ENCODE results near the gene PORCN. TPM values are rescaled to one million over a fixed set of nuclear protein-coding genes. Genes with fewer than 3 reads are reported as not detected.

The PORCN gene
- total RNA-seq, 2 donors from 2014 or later: 51.1 to 54.4 TPM

GRCh38 chrX:48471504-48471903 lies 37.3 kb upstream of the PORCN start:
- H3K4me3 Mint-ChIP-seq: no peak overlapping the region
- H3K27me3 Mint-ChIP-seq (ENCODE audit: insufficient read depth): no peaks in the 10 kb centered on the region
- no peaks in the 10 kb centered on the region for H3K27me3 ChIP-seq (ENCODE audit: control insufficient read depth, insufficient read depth, low read length, poor library complexity, severe bottlenecking)
- no peak overlapping the region for H3K27ac ChIP-seq (ENCODE audit: low read depth, low read length)
- peaks cover 22% of the 10 kb centered on the region for H3K4me1 Mint-ChIP-seq
- H3K9me3 Mint-ChIP-seq: peaks cover 76% of the 10 kb centered on the region
- peaks cover 8% of the 10 kb centered on the region for H3K36me3 Mint-ChIP-seq (ENCODE audit: low read depth)
- no peak for DNase-seq
- H3K9ac ChIP-seq (ENCODE audit: extremely low read depth, low read length, poor library complexity, severe bottlenecking): no peak overlapping the region
- peaks cover 4% of the 10 kb centered on the region for H3K36me3 ChIP-seq (ENCODE audit: control insufficient read depth, insufficient read depth, low read length)
- no peak overlapping the region for H3K27ac Mint-ChIP-seq
- H3K4me1 ChIP-seq (ENCODE audit: control insufficient read depth, insufficient read depth, low read length): peaks cover 8% of the 10 kb centered on the region
- TF ChIP-seq, protein P1, sequence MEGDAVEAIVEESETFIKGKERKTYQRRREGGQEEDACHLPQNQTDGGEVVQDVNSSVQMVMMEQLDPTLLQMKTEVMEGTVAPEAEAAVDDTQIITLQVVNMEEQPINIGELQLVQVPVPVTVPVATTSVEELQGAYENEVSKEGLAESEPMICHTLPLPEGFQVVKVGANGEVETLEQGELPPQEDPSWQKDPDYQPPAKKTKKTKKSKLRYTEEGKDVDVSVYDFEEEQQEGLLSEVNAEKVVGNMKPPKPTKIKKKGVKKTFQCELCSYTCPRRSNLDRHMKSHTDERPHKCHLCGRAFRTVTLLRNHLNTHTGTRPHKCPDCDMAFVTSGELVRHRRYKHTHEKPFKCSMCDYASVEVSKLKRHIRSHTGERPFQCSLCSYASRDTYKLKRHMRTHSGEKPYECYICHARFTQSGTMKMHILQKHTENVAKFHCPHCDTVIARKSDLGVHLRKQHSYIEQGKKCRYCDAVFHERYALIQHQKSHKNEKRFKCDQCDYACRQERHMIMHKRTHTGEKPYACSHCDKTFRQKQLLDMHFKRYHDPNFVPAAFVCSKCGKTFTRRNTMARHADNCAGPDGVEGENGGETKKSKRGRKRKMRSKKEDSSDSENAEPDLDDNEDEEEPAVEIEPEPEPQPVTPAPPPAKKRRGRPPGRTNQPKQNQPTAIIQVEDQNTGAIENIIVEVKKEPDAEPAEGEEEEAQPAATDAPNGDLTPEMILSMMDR (conservative IDR thresholded peaks at IDR 0.05): no peak
- no peaks in the 10 kb centered on the region for H3K9me3 ChIP-seq (ENCODE audit: control insufficient read depth, low read length)
- no peak overlapping the region for H3K4me3 ChIP-seq (ENCODE audit: low read length)
- 96% methylated on average over 5 of the region's 8 CpGs; no CpG with 5 or more reads in 1 of the 2 experiments for WGBS, 2 experiments (ENCODE audit: insufficient coverage in 1 of 2, insufficient read length in 1 of 2)

DNA sequence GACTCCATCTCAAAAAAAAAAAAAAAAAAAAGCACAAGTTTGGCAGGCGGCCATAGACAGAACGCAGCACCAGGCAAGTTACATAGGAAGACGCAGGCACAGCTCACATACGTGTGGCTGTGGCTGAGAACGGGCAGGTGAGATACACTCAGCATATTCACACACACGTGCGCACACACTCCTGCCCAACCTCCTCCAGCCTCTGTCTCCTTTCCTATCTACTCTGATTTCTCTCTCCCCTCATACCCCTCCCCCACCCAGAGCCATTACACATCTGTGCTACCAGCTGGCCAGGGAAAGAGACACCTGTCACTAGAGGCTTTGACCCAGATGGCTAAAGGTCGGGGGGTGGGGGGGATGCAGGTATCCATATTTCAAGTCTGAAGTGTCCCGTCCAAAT lies 36.6 kb upstream of the PORCN start:
- Histone ChIP-seq H3K9me3 (ENCODE audit: control insufficient read depth, low read length) (no peaks in the 10 kb centered on the region), H3K36me3 (ENCODE audit: control insufficient read depth, insufficient read depth, low read length) (no peaks in the 10 kb centered on the region), H3K4me1 (ENCODE audit: control insufficient read depth, insufficient read depth, low read length) (peaks cover 8% of the 10 kb centered on the region), H3K4me3 (ENCODE audit: low read length) (no peak overlapping the region), H3K27ac (ENCODE audit: low read depth, low read length) (no peak overlapping the region), H3K27me3 (ENCODE audit: control insufficient read depth, insufficient read depth, low read length, poor library complexity, severe bottlenecking) (no peaks in the 10 kb centered on the region), H3K9ac (ENCODE audit: extremely low read depth, low read length, poor library complexity, severe bottlenecking) (no peak overlapping the region)
- Mint-ChIP-seq H3K9me3 (peaks cover 83% of the 10 kb centered on the region), H3K4me3 (no peak overlapping the region), H3K4me1 (peaks cover 28% of the 10 kb centered on the region), H3K36me3 (ENCODE audit: low read depth) (peaks cover 2% of the 10 kb centered on the region), H3K27me3 (ENCODE audit: insufficient read depth) (no peaks in the 10 kb centered on the region), H3K27ac (no peak overlapping the region)
- TF ChIP-seq, protein P1 (conservative IDR thresholded peaks at IDR 0.05): no peak
- no peak for DNase-seq
- WGBS, 2 experiments (ENCODE audit: insufficient coverage in 1 of 2, insufficient read length in 1 of 2): 85% methylated on average over 6 of the region's 9 CpGs; no CpG with 5 or more reads in 1 of the 2 experiments

DNA sequence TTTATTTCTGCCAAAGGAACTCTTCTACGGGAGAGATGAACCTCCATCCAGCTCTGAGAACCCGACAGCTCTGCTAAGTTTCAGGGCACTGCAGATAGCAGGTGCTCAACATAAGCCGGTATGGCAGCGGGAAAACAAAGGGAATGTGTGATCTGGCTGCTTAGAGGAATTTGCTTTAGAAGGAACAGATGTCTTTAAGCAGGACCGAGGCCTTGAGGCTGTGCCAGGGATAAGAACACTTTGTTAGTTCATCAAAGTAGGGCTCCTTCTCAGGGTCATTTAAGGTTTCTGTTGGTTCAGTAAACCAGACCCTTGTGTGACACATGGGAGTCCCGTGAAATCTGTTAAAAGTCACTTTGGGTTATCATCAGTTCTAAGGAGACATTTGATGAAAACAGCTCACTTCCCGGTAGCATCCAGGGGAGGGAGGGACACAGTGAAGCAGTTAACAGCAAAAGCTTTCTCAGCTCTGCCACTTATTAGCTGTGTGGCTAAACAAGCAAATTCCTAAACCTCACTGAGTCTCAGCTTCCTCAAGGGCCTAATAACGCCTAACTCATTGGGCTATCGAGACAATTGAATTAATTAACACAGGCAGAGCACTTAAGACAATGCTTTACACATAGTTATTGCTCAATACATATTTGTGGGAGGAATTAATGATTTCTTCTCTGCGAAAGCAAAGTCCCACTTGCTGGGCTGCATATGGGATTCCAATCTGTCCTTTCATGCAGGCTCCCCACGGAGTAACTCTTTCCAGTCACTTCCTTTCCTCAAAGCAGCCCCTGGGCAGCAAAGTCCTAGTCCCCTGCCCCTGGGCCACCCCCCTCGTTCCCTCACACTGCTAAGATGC lies 35.7 kb upstream of the PORCN start:
- peak overlapping the region; percentile 26 for H3K9ac ChIP-seq (ENCODE audit: extremely low read depth, low read length, poor library complexity, severe bottlenecking)
- Mint-ChIP-seq H3K9me3 (peaks cover 84% of the 10 kb centered on the region), H3K4me1 (peaks cover 28% of the 10 kb centered on the region), H3K27me3 (ENCODE audit: insufficient read depth) (no peaks in the 10 kb centered on the region), H3K27ac (peak overlapping the region; percentile 61), H3K4me3 (no peak overlapping the region), H3K36me3 (ENCODE audit: low read depth) (peaks cover 5% of the 10 kb centered on the region)
- DNase-seq: peak; percentile 65
- H3K27me3 ChIP-seq (ENCODE audit: control insufficient read depth, insufficient read depth, low read length, poor library complexity, severe bottlenecking): no peaks in the 10 kb centered on the region
- no peaks in the 10 kb centered on the region for H3K9me3 ChIP-seq (ENCODE audit: control insufficient read depth, low read length)
- H3K4me1 ChIP-seq (ENCODE audit: control insufficient read depth, insufficient read depth, low read length): peaks cover 8% of the 10 kb centered on the region
- TF ChIP-seq, protein P1 (conservative IDR thresholded peaks at IDR 0.05): no peak
- H3K4me3 ChIP-seq (ENCODE audit: low read length): no peak overlapping the region
- 40 to 59% methylated on average over 5 to 12 of the region's 12 CpGs for WGBS, 2 experiments (ENCODE audit: insufficient coverage in 1 of 2, insufficient read length in 1 of 2)
- H3K36me3 ChIP-seq (ENCODE audit: control insufficient read depth, insufficient read depth, low read length): no peaks in the 10 kb centered on the region
- H3K27ac ChIP-seq (ENCODE audit: low read depth, low read length): peak overlapping the region; percentile 61

Measured in endodermal cell (in vitro differentiated cells).